ENCODE measurements around the gene USE1. TPM values are rescaled to one million over a fixed set of nuclear protein-coding genes. Genes with fewer than 3 reads are reported as not detected.
A peak's percentile ranks its signal among the peaks of the same experiment; 100 is the strongest.

Gene USE1
- total RNA-seq, 1 experiment from 2014 or later, result 39.8 TPM

DNA sequence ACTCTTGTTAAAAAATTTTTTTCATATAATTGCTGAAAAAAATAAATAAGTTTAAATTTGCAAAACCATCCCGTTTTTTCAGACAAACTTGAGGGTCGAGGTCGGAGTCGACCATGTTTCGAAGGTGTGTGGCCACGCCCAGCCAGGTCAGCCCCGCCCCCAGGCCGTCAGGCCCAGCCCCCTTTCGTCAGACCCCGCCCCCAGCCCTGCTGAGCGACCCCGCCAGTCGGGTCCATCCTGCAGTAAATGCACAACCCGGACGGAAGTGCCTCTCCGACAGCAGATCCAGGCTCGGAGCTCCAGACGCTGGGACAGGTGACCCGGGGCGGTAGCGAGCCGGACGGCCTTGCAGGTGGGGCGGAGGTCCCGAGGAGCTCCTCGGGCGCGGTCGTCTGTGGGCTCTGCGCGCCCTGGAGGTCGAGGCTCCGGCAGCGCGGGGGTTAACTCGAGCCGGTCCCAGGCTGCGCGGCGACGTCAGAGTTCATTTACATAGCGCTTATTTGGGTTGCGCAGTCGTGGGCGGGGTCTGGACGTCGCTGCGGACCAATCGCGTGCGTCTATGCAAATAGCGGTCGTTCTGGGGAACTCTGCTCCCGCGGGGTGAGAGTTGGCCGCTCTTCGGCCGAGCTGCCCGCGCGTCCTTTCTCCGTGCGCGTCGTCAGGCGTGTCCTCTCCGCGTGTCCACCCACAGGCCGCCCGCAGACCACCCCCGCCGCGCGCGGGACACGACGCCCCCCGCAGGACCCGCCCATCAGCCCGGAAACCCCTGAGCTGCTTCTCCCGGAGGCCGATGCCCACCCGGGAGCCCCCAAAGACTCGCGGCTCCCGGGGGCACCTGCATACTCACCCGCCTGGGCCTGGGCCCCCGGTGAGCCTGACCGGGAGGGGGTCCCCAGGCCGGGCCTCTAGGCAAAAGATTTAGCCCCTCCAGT, 11.1 kb downstream of the USE1 start, which contains the start of gene OCEL1:
Gene OCEL1 (plus strand): TSS at position 225 of the 932 bp plus-strand sequence. CDS start 22 bp downstream, at position 247.
- Histone ChIP-seq H3K9ac (ENCODE audit: low read length) (peak within 1 kb of the TSS; percentile 90), H3K9me3 (ENCODE audit: low read length) (no peaks in the 10 kb centered on the region), H3K4me2 (ENCODE audit: low read depth, low read length, poor library complexity, severe bottlenecking) (peak within 1 kb of the TSS; percentile 94), H3K9me2 (replicated peaks; ENCODE audit: insufficient read depth, low read length) (no peaks in the 10 kb centered on the region), H3K36me3 (ENCODE audit: insufficient read depth, low read length) (no peaks in the 10 kb centered on the region), H3K79me2 (ENCODE audit: low read length) (peaks cover 8% of the 10 kb centered on the region), H2AFZ (ENCODE audit: low read length) (peak within 1 kb of the TSS; percentile 71), H3K4me1 (ENCODE audit: low read length) (peaks cover 16% of the 10 kb centered on the region), H3K4me3 (ENCODE audit: low read length) (peak within 1 kb of the TSS; percentile 74), H4K20me1 (ENCODE audit: insufficient read depth, low read depth, low read length) (no peaks in the 10 kb centered on the region), H3K27ac (ENCODE audit: low read length) (peak within 1 kb of the TSS; percentile 61), H3K27me3 (ENCODE audit: low read length) (no peaks in the 10 kb centered on the region)
- DNase-seq, result peak; percentile 99

DNA sequence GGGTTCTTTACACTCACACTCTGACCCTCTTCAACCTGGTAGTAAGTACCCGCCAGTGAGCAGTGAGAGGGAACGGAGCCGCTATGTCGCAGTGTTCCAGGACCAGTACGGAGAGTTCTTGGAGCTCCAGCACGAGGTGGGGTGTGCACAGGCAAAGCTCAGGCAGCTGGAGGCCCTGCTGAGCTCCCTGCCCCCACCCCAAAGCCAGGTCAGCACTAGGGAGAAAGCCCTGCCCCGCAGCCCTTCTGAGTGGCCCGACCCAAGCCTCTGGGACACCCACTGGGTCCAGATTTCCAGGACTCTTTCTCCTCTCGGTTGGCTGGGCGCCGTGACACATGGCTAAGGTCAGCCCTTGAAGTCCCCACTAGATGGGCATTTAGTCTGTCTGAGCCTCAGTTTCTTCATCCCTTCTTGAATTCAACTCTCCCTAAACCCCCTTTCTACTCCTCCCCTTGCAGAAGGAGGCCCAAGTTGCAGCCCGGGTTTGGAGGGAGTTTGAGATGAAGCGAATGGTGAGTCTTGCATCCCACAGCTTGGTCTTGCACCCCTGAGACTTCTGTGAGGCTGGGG, 12.7 kb downstream of the USE1 start:
- no peak overlapping the region for H2AFZ ChIP-seq (ENCODE audit: low read length)
- no peak for DNase-seq

DNA sequence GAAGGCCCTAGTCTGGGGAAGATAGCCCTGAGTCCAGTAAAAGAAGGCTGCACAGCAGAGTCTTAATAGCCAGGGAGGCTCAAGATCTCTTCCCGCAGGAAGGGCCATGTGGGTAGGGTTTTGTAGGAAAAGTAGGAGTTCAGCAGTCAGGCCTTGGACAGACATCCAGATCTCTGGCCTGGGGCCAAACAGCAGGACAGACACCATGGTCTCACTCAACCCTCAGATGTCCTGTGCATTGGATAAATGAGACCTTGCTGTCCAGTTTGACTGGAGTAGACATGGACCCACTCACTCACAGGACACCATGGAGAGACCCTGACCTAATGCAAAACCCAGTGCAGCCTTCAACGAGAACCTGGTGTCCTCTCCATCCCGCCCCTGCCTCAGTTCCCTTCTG, 14.7 kb downstream of the USE1 start:
- no peaks in the 10 kb centered on the region for H3K9me3 ChIP-seq (ENCODE audit: low read length)
- H3K9ac ChIP-seq (ENCODE audit: low read length), result no peak overlapping the region
- no peak overlapping the region for H3K27ac ChIP-seq (ENCODE audit: low read length)
- H3K79me2 ChIP-seq (ENCODE audit: low read length), result peaks cover 27% of the 10 kb centered on the region
- no peaks in the 10 kb centered on the region for H3K27me3 ChIP-seq (ENCODE audit: low read length)
- no peak overlapping the region for H3K4me3 ChIP-seq (ENCODE audit: low read length)
- H3K9me2 ChIP-seq (replicated peaks; ENCODE audit: insufficient read depth, low read length), result no peaks in the 10 kb centered on the region
- no peaks in the 10 kb centered on the region; the same call in 1 of the 2 replicates for H3K36me3 ChIP-seq (ENCODE audit: insufficient read depth, low read length)
- H2AFZ ChIP-seq (ENCODE audit: low read length), result no peak overlapping the region
- H4K20me1 ChIP-seq (ENCODE audit: insufficient read depth, low read depth, low read length), result peaks cover 13% of the 10 kb centered on the region; the same call in 1 of the 2 replicates
- no peak for DNase-seq
- H3K4me2 ChIP-seq (ENCODE audit: low read depth, low read length, poor library complexity, severe bottlenecking), result no peak overlapping the region
- H3K4me1 ChIP-seq (ENCODE audit: low read length), result peaks cover 20% of the 10 kb centered on the region

More for the DNA sequence above, 12.7 kb downstream of the USE1 start:
- Histone ChIP-seq H4K20me1 (ENCODE audit: insufficient read depth, low read depth, low read length) (0 out of 2 replicates have a peak, but pooled peaks cover 7% of the 10 kb centered on the region), H3K9ac (ENCODE audit: low read length) (no peak overlapping the region), H3K4me2 (ENCODE audit: low read depth, low read length, poor library complexity, severe bottlenecking) (peak overlapping the region; percentile 94), H3K27ac (ENCODE audit: low read length) (no peak overlapping the region), H3K79me2 (ENCODE audit: low read length) (peaks cover 8% of the 10 kb centered on the region), H3K36me3 (ENCODE audit: insufficient read depth, low read length) (no peaks in the 10 kb centered on the region; the same call in 1 of the 2 replicates), H3K4me3 (ENCODE audit: low read length) (no peak overlapping the region), H3K27me3 (ENCODE audit: low read length) (no peaks in the 10 kb centered on the region), H3K9me2 (replicated peaks; ENCODE audit: insufficient read depth, low read length) (no peaks in the 10 kb centered on the region), H3K9me3 (ENCODE audit: low read length) (no peaks in the 10 kb centered on the region), H3K4me1 (ENCODE audit: low read length) (peaks cover 16% of the 10 kb centered on the region)

DNA sequence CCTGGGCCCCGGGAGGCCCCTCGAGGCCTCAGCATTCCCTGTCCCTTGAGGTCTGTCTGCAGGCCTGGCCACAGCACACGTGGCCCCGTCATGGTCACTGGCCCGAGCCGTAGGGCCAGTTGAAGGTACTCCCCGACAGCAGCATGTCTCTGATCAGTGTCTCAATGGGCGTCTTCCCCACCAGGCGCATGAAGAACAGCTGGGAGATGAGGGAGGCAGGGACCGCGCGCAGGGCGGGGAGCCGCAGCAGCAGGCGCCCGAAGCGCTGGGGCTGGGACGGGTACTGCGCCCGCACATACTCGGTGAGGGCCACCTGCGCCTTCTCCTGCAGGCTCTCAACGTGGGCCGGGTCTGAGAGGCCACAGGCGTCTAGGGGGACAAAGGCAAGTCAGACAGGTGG, 17.1 kb downstream of the USE1 start:
- Histone ChIP-seq H3K4me1 (ENCODE audit: low read length) (peaks cover 22% of the 10 kb centered on the region), H3K79me2 (ENCODE audit: low read length) (peaks cover 24% of the 10 kb centered on the region), H4K20me1 (ENCODE audit: insufficient read depth, low read depth, low read length) (peaks cover 13% of the 10 kb centered on the region; the same call in 1 of the 2 replicates), H2AFZ (ENCODE audit: low read length) (no peak overlapping the region), H3K9ac (ENCODE audit: low read length) (no peak overlapping the region), H3K4me3 (ENCODE audit: low read length) (no peak overlapping the region), H3K9me2 (replicated peaks; ENCODE audit: insufficient read depth, low read length) (no peaks in the 10 kb centered on the region), H3K27me3 (ENCODE audit: low read length) (no peaks in the 10 kb centered on the region), H3K9me3 (ENCODE audit: low read length) (no peaks in the 10 kb centered on the region), H3K4me2 (ENCODE audit: low read depth, low read length, poor library complexity, severe bottlenecking) (no peak overlapping the region), H3K27ac (ENCODE audit: low read length) (no peak overlapping the region), H3K36me3 (ENCODE audit: insufficient read depth, low read length) (no peaks in the 10 kb centered on the region; the same call in 1 of the 2 replicates)
- DNase-seq, result no peak

DNA sequence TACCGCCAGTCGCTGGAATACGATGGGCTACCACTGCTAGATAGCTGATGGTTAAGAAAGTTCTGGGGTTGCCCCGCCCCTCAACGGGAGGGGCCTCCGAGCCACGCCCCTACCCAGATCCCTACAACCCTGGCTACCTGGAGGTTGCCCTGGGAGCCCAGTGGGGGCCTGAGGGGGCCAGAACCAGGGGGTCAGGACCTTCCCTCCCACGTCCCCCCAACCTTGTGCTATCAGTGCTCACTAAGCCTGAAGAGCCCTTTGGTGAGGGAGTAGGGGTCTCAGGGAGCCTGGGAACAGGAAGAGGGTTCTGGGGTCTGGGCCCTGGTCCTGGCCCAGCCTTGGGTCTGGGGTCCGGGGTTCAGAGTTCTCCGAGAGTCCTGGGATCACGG, 19.7 kb downstream of the USE1 start:
- Histone ChIP-seq H3K4me1 (ENCODE audit: low read length) (peaks cover 20% of the 10 kb centered on the region), H3K4me3 (ENCODE audit: low read length) (peak overlapping the region; percentile 73), H3K9me3 (ENCODE audit: low read length) (no peaks in the 10 kb centered on the region), H3K4me2 (ENCODE audit: low read depth, low read length, poor library complexity, severe bottlenecking) (peak overlapping the region; percentile 93), H3K9ac (ENCODE audit: low read length) (peak overlapping the region; percentile 75), H4K20me1 (ENCODE audit: insufficient read depth, low read depth, low read length) (peaks cover 13% of the 10 kb centered on the region; the same call in 1 of the 2 replicates), H3K79me2 (ENCODE audit: low read length) (peaks cover 23% of the 10 kb centered on the region), H3K27ac (ENCODE audit: low read length) (peak overlapping the region; percentile 63), H3K9me2 (replicated peaks; ENCODE audit: insufficient read depth, low read length) (no peaks in the 10 kb centered on the region), H3K27me3 (ENCODE audit: low read length) (no peaks in the 10 kb centered on the region), H2AFZ (ENCODE audit: low read length) (peak overlapping the region; percentile 87; the same call in 1 of the 2 replicates), H3K36me3 (ENCODE audit: insufficient read depth, low read length) (no peaks in the 10 kb centered on the region; the same call in 1 of the 2 replicates)
- peak; percentile 87 for DNase-seq

DNA sequence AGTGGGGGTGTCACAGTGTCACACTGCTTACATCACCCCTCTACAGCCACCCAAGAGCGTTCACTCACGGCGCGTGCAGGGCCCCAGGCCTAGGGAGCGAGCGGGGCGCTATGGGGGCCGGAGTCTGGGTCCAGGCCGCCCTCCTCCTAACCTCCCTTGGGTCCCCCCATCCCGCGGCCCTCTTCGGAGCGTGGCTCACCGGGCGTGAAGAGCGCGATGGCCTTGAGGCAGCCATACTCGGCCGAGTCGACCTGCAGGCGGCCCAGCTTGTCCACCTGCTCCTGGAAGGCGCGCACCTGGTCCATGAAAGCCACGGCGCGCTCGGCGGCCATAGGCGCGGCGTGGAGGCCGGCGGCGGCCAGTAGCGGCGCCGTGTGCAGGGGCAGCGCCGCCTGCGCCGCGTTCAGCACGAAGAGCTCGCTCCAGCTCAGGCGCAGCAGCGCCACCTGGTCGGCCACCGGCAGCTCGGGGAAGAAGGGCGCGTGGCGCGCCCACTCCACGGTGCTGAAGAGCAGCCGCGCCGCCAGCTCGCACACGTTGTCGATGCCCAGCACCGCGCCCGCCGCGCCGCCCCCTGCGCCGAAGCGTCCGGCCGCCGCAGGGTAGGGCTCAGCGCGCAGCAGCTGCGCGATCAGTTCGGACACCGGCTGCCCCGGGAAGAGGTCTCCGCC, 20.3 kb downstream of the USE1 start:
- H3K9me2 ChIP-seq (replicated peaks; ENCODE audit: insufficient read depth, low read length), result no peaks in the 10 kb centered on the region
- H3K27ac ChIP-seq (ENCODE audit: low read length), result peak overlapping the region; percentile 63
- H2AFZ ChIP-seq (ENCODE audit: low read length), result peak overlapping the region; percentile 87; the same call in 1 of the 2 replicates
- peaks cover 13% of the 10 kb centered on the region; the same call in 1 of the 2 replicates for H4K20me1 ChIP-seq (ENCODE audit: insufficient read depth, low read depth, low read length)
- H3K4me3 ChIP-seq (ENCODE audit: low read length), result peak overlapping the region; percentile 73
- H3K4me2 ChIP-seq (ENCODE audit: low read depth, low read length, poor library complexity, severe bottlenecking), result peak overlapping the region; percentile 93
- H3K9ac ChIP-seq (ENCODE audit: low read length), result peak overlapping the region; percentile 75
- peaks cover 20% of the 10 kb centered on the region for H3K4me1 ChIP-seq (ENCODE audit: low read length)
- no peaks in the 10 kb centered on the region; the same call in 1 of the 2 replicates for H3K36me3 ChIP-seq (ENCODE audit: insufficient read depth, low read length)
- peaks cover 23% of the 10 kb centered on the region for H3K79me2 ChIP-seq (ENCODE audit: low read length)
- no peaks in the 10 kb centered on the region for H3K27me3 ChIP-seq (ENCODE audit: low read length)
- peak; percentile 85 for DNase-seq
- no peaks in the 10 kb centered on the region for H3K9me3 ChIP-seq (ENCODE audit: low read length)

DNA sequence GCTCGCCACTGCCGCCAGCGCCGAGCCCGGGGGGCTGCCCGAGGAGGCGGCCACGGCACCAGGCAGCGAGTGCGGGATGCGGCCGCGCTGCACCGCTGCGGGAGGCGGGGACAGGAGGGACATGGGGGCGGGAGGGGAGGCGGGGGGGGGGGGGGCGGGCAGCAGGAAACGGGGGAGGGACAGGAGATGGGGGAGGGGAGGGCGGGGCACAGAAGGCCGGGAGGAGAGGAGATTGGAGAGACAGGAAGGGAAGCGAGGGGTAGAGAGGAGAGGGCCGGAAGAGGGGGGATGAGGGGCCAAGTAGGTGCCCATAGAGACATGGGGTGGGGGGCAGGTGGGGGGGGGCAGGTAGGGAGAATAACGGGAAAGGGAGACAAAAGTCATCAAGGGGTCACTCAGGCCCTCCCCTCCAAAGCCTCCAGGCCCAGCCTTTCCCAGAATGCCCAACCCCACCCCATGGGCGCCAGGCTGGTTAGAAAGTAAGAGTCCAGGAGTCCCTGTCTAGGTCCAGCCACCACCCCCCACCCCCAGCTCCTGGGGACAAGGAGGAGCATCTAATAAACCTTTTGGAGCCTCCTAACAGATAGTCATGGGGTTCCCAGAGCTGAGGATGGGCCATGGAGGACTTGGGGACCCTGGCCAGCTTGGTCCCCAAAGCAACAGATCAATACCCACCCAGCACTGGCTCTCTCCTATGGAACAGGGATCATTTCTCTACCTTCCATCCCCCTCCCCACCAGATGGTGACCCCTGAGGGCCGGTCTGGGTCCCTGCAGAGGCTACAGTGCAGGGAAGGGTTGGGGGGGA, 21.0 kb downstream of the USE1 start:
- H2AFZ ChIP-seq (ENCODE audit: low read length), result peak overlapping the region; percentile 87; the same call in 1 of the 2 replicates
- DNase-seq, result peak; percentile 70
- H3K4me3 ChIP-seq (ENCODE audit: low read length), result peak overlapping the region; percentile 73
- H3K9ac ChIP-seq (ENCODE audit: low read length), result peak overlapping the region; percentile 75
- H3K9me2 ChIP-seq (replicated peaks; ENCODE audit: insufficient read depth, low read length), result no peaks in the 10 kb centered on the region
- no peaks in the 10 kb centered on the region; the same call in 1 of the 2 replicates for H3K36me3 ChIP-seq (ENCODE audit: insufficient read depth, low read length)
- peaks cover 13% of the 10 kb centered on the region; the same call in 1 of the 2 replicates for H4K20me1 ChIP-seq (ENCODE audit: insufficient read depth, low read depth, low read length)
- no peaks in the 10 kb centered on the region for H3K27me3 ChIP-seq (ENCODE audit: low read length)
- peaks cover 20% of the 10 kb centered on the region for H3K4me1 ChIP-seq (ENCODE audit: low read length)
- H3K27ac ChIP-seq (ENCODE audit: low read length), result peak overlapping the region; percentile 70
- H3K79me2 ChIP-seq (ENCODE audit: low read length), result peaks cover 23% of the 10 kb centered on the region
- H3K9me3 ChIP-seq (ENCODE audit: low read length), result no peaks in the 10 kb centered on the region
- H3K4me2 ChIP-seq (ENCODE audit: low read depth, low read length, poor library complexity, severe bottlenecking), result peak overlapping the region; percentile 93

Data from Karpas-422 (cell line).